GM10847 (cell line): Measurements from ENCODE around the gene MXD3.

Source experiments
- POLR2A ChIP-seq: IDR thresholded peaks from 2 replicates; pipeline ENCODE4 v1.6.1; 2011; ENCODE audit not compliant: insufficient read length; ENCODE audit errors: extremely low read depth

Gene MXD3

DNA sequence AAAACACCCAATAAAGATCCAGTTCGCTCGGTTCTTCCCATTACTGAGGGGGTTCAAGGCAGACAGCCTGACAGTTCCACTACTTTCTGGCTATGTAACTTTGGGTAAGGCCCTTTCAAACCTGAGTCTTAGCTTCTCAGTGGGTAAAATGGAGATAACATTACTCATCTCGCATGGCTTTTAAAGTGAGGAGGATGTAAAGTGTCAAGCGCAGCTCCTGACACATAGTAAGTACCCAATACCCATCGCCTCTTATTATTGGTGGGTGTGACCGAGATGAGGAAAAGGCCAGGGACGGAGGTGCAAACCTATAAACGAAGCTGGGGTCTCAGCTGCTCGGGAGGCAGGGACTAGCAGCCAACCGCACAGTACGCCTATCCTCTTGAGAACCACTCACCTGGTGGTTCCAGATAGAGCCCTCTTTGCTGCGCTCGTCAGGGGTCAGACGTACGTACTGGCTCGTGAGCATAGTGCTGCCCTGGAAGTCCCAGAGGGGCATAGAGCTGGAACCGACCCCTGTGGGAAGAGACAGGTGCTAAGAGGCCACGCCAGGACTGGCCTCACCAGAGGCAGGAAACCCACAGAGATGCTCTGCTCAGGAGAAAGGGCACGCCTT is 39.2 kb upstream of the MXD3 start:
- no peak for TF ChIP-seq POLR2A

DNA sequence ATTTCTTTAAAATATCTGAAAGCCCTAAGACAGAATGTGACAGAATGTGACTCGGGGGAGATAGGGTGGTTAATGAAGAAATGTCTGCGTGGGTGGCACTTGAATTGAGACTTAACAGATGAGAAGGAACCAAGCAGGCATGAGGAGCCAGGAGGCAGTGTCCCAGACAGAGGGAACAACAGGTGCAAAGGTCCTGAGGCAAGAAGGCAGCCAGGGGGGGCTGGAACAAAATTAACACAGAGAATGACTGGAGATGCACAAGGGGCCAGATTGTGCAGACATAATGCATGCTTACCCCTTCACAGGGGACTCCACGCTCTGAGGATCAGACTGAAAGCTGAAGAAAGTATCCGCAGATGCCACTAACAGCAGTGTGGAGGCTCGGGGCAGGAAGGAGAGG is 38.1 kb upstream of the MXD3 start:
- TF ChIP-seq POLR2A, result no peak

DNA sequence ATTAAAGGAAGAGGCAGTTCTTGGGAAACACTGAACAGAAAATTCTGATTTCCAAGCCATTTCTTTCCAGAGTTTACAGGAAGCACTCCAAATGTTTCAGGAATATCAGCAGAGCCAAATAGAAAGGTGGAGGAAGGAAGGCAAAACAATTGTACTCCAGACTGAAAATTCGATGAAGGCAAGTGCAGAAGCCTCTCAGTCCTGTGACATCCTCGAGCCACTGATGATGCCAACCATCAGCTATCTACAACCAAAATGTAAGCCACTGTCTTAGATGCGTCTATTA is 37.6 kb upstream of the MXD3 start:
- TF ChIP-seq POLR2A, result no peak

DNA sequence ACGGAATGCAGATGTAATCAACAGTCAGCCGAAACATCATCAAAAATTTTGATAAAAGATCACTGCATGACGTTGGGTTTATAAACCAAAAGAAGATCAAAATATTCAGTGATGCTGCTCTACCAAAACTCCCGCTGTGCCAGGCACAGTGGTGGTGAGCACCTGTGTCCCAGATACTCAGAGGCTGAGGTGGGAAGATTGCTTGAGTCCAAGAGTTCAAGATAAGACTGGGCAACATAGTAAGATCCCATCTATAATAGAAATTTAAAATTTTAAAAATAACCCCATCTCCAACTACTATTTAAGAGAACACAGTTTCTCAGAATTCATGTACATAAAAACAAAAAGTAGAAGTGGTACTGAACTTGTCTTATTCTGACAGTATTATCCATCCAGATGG is 36.0 kb upstream of the MXD3 start:
- TF ChIP-seq POLR2A, result no peak

- no peak for TF ChIP-seq POLR2A
Measured at GRCh38 chr5:177346820-177347219, 35.1 kb upstream of the MXD3 start.

DNA sequence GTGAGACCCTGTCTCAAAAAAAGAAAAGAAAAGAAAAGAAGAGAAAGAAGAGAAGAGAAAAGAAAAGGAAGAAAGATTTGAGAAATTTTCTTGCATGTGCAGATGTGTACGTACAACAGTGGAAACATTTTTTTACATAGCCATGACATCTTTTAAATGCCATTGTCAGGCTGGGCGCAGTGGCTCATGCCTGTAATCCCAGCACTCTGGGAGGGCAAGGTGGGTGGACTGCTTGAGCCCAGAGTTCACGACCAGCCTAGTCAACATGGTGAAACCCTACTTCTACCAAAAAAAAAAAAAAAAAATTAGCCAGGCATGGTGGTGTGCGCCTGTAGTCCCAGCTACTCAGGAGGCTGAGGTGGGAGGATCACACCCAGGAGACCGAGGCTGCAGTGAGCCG is 33.2 kb upstream of the MXD3 start:
- no peak for TF ChIP-seq POLR2A

GRCh38 chr5:177343777-177344176 is 32.1 kb upstream of the MXD3 start:
- TF ChIP-seq POLR2A, result no peak

DNA sequence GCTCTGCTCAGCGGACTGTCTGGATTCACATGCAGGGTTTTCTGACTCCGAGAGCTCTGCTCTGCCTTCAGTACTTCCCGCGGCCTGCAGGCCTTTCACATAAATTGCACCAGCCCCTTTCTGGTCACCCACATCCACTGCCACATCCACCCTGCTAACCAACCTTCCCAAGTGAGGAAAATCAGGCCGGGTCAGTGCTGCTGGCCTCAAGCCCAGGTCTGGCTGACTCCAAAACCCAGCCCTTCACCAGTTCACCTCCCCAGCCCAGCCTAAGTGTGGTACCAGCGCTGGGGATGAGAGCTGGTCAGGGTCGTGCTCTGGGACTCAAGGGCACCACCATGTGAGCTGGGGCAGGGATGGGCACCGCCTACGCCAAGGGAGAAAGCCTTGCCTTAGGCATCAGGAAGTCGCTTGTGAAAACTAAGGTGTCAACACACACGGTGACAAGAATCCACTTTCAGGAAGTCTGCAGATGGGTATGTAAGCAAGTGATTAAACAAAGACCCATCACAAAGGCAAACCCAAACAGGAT is 27.5 kb upstream of the MXD3 start:
- TF ChIP-seq POLR2A, result no peak

- TF ChIP-seq POLR2A, result no peak
Measured at GRCh38 chr5:177338251-177339106, 26.8 kb upstream of the MXD3 start.

- no peak for TF ChIP-seq POLR2A
Measured at GRCh38 chr5:177336603-177337494, 25.2 kb upstream of the MXD3 start.

DNA sequence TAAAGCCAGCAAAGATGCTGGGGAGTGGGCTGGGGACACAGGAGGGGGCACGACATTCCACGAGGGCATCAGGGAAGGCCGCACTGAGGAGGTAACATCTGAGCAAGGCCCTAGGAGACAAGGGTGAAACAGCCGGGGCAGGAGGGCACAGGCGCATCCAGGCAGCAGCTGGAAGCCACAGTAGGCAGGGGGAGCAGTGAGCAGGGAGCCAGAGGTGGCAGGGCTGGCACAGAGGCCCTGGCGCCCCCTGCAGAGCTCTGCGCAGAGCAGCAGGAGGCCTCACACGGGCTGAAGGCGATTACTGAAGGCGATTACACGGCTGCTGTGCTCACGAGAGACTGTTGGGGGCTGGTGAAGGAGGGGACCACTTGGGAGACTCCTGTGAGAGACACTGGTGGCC is 24.4 kb upstream of the MXD3 start:
- TF ChIP-seq POLR2A, result no peak

DNA sequence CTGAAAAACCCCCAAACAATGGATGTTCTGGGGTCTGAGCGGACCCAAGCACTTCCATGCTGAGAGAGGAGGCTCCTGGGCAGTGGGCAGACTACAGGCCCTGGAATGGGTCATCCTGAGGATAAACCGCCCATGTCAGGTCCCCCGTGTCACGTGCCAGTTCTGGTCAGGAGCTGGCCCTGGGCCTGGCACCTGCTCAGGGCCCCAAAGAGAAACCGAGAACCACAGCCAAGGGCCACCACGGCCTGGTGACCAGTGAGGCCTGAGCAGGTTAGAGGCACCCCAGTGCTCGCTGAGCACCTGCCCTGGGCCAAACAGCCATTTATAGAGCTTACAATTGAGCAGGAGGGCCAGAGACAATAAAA is 24.0 kb upstream of the MXD3 start:
- TF ChIP-seq POLR2A, result no peak

DNA sequence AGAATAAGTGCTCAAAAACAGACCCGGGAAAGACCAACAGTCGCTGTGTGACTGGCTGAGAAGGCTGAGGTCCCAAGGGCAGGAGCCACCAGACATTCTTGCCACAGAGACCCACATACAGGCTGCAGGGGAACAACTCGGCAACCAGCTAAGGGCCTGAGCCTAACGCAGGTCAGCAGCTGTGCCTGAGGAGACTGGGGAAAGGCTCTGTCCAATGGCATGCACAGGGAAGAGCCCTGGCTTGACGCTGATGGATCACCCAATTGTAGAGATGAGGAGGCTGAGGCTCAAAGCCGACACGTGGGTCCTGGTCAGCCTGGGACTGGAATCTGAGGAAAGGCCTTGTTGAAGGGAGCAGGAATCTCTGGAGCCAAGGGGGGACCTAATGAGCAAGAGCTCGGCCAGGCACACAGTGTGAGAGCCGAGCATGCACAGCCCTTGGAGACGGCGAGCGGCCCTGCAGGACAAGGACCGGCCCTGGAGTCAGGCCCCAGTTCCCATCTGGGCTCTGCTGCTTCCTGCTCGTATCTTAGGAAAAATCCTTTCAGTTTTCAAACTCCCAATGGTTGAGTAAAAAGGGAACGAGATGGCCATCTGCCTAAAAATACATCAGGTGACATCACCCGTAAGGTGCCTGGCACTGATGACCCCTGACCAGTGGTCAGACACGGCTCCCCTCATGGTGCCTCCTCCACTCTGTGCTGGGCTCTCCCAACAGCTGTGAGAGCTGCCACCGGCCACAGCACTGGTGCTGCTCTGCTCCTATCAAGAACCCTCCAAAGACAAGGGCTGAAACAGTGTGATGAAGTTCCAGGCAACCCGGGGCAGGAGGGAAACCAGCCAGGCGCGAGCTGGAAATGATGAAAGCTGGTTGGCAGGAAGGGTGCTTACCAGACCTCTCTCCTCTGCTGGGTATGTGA is 23.3 kb upstream of the MXD3 start:
- TF ChIP-seq POLR2A, result no peak

GRCh38 chr5:177334155-177334551 is 22.5 kb upstream of the MXD3 start:
- TF ChIP-seq POLR2A, result no peak
